ENCODE results near the gene CCDC9B.

Gene CCDC9B

DNA sequence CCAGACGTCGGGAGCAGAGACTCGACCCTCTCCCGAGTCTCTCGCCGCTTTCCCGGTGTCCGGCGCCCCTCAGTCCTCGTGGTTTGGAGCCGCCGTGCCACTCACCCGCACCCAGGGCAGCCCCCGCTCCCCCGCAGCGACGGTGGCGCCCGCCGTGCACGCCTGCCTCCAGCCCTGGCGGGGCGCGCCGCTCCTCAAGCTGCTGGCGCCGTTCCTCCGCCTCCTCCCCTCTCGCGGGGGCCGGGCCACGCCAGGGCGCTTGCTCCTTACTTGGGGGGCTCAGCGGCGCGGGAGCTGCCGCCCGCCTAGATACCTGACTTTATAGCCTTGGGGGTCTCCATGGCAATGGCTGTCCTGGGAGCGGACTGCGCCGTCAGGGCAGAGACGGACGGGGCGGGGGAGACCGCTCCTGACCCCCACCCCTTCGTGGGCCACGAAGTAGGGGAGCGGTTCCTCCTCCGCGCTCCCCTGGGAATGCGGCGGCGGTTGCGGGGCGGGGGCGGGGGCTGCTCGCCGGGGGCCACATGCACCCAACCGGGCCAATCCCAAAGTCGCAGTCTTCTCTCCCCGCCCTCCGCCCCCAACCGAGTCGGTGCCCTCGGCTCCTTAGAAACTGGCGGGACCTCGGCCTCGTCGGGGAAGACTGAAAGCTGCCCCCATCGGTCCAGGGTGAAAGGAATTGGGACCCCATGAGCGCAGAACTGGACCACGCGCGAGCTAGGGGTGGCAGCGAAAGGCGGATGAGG, 57.7 kb downstream of the CCDC9B start, which contains the start of gene ANKRD63:
ANKRD63 (minus strand) TSS at position 196 of the 746 bp plus-strand sequence. CDS start 478 bp downstream, outside the sequence.
- H3K4me2 ChIP-seq (ENCODE audit: low read depth, low read length), result peak within 1 kb of the TSS; percentile 96
- TF ChIP-seq EZH2 (optimal IDR thresholded peaks at IDR 0.05; ENCODE audit: low read depth, low read length) (no peak), CTCF (IDR thresholded peaks at IDR 0.05; ENCODE audit: low read length) (no peak), EZH2phosphoT487 (IDR thresholded peaks at IDR 0.05; ENCODE audit: low read length) (no peak)
- no peaks in the 10 kb centered on the region for H3K9me3 ChIP-seq (replicated peaks; ENCODE audit: insufficient read depth, low read length)
- no peak for DNase-seq
- H3K79me2 ChIP-seq (ENCODE audit: low read length), result no peaks in the 10 kb centered on the region
- H3K9ac ChIP-seq (ENCODE audit: low read length), result peak within 1 kb of the TSS; percentile 10; the same call in 1 of the 2 replicates
- H3K4me1 ChIP-seq (ENCODE audit: low read length), result no peaks in the 10 kb centered on the region
- H3K9me2 ChIP-seq (replicated peaks; ENCODE audit: insufficient read depth, low read length), result no peaks in the 10 kb centered on the region
- H3K27ac ChIP-seq (ENCODE audit: low read length), result no peak within 1 kb of the TSS
- H3F3A ChIP-seq (ENCODE audit: insufficient read depth, low read length), result no peaks in the 10 kb centered on the region
- peaks cover 45% of the 10 kb centered on the region for H3K27me3 ChIP-seq (replicated peaks; ENCODE audit: insufficient read depth, low read length)
- peak within 1 kb of the TSS; percentile 64 for H3K4me3 ChIP-seq (ENCODE audit: low read length)
- H4K20me1 ChIP-seq (ENCODE audit: insufficient read depth, low read length), result no peaks in the 10 kb centered on the region
- no peaks in the 10 kb centered on the region for H3K36me3 ChIP-seq (replicated peaks; ENCODE audit: insufficient read depth, low read length)
- H2AFZ ChIP-seq (ENCODE audit: low read length), result peak within 1 kb of the TSS; percentile 81

GRCh38 chr15:40282147-40282868, 58.4 kb downstream of the CCDC9B start:
- no peak overlapping the region for H3K27ac ChIP-seq (ENCODE audit: low read length)
- H4K20me1 ChIP-seq (ENCODE audit: insufficient read depth, low read length), result no peaks in the 10 kb centered on the region
- H3K36me3 ChIP-seq (replicated peaks; ENCODE audit: insufficient read depth, low read length), result no peaks in the 10 kb centered on the region
- peak overlapping the region; percentile 81 for H2AFZ ChIP-seq (ENCODE audit: low read length)
- peak overlapping the region; percentile 96 for H3K4me2 ChIP-seq (ENCODE audit: low read depth, low read length)
- peaks cover 49% of the 10 kb centered on the region for H3K27me3 ChIP-seq (replicated peaks; ENCODE audit: insufficient read depth, low read length)
- H3K9me3 ChIP-seq (replicated peaks; ENCODE audit: insufficient read depth, low read length), result no peaks in the 10 kb centered on the region
- no peaks in the 10 kb centered on the region for H3K4me1 ChIP-seq (ENCODE audit: low read length)
- no peak for DNase-seq
- peak overlapping the region; percentile 64 for H3K4me3 ChIP-seq (ENCODE audit: low read length)
- no peaks in the 10 kb centered on the region for H3K9me2 ChIP-seq (replicated peaks; ENCODE audit: insufficient read depth, low read length)
- peak overlapping the region; percentile 10; the same call in 1 of the 2 replicates for H3K9ac ChIP-seq (ENCODE audit: low read length)
- no peak for TF ChIP-seq EZH2 (optimal IDR thresholded peaks at IDR 0.05; ENCODE audit: low read depth, low read length)
- peak; percentile 51 for TF ChIP-seq CTCF (IDR thresholded peaks at IDR 0.05; ENCODE audit: low read length)
- H3K79me2 ChIP-seq (ENCODE audit: low read length), result no peaks in the 10 kb centered on the region
- no peaks in the 10 kb centered on the region for H3F3A ChIP-seq (ENCODE audit: insufficient read depth, low read length)

DNA sequence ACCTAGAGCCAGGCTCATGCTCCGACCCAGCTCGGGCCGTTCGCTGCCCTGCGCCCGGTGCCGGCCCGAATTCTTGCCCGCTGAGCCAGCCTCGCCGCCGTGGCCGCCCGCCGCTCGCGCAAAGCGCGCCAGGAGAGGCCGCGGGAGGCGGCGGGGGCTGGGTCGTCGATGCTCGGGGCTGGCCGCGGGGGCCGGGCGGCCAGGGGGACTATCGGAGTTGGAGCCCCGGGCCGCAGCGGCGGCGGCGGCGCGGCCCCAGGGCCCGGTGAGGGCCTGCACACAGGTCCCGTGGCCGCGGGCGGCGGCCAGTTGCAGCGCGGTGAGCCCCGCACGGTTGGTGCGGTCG, 59.0 kb downstream of the CCDC9B start:
- Histone ChIP-seq H3K9ac (ENCODE audit: low read length) (no peak overlapping the region), H3K4me1 (ENCODE audit: low read length) (no peaks in the 10 kb centered on the region)

More for the DNA sequence above, 59.0 kb downstream of the CCDC9B start:
- Histone ChIP-seq H3K27ac (ENCODE audit: low read length) (no peak overlapping the region), H4K20me1 (ENCODE audit: insufficient read depth, low read length) (no peaks in the 10 kb centered on the region), H3K4me3 (ENCODE audit: low read length) (no peak overlapping the region), H3F3A (ENCODE audit: insufficient read depth, low read length) (no peaks in the 10 kb centered on the region), H3K4me2 (ENCODE audit: low read depth, low read length) (peak overlapping the region; percentile 96; the same call in 1 of the 2 replicates), H3K79me2 (ENCODE audit: low read length) (no peaks in the 10 kb centered on the region), H3K9me3 (replicated peaks; ENCODE audit: insufficient read depth, low read length) (no peaks in the 10 kb centered on the region), H3K9me2 (replicated peaks; ENCODE audit: insufficient read depth, low read length) (no peaks in the 10 kb centered on the region), H2AFZ (ENCODE audit: low read length) (no peak overlapping the region), H3K36me3 (replicated peaks; ENCODE audit: insufficient read depth, low read length) (no peaks in the 10 kb centered on the region), H3K27me3 (replicated peaks; ENCODE audit: insufficient read depth, low read length) (peaks cover 49% of the 10 kb centered on the region)
- DNase-seq, result no peak
- no peak for TF ChIP-seq EZH2phosphoT487 (IDR thresholded peaks at IDR 0.05; ENCODE audit: low read length)
- TF ChIP-seq CTCF (IDR thresholded peaks at IDR 0.05; ENCODE audit: low read length), result no peak
- TF ChIP-seq EZH2 (optimal IDR thresholded peaks at IDR 0.05; ENCODE audit: low read depth, low read length), result no peak
